ENCODE results near the gene LRIF1.
"Not testable (repeated sequence)": the region's sequence is repeated elsewhere in the genome, so short reads cannot be mapped to it uniquely, and the experiment has no call there.

The LRIF1 gene

DNA sequence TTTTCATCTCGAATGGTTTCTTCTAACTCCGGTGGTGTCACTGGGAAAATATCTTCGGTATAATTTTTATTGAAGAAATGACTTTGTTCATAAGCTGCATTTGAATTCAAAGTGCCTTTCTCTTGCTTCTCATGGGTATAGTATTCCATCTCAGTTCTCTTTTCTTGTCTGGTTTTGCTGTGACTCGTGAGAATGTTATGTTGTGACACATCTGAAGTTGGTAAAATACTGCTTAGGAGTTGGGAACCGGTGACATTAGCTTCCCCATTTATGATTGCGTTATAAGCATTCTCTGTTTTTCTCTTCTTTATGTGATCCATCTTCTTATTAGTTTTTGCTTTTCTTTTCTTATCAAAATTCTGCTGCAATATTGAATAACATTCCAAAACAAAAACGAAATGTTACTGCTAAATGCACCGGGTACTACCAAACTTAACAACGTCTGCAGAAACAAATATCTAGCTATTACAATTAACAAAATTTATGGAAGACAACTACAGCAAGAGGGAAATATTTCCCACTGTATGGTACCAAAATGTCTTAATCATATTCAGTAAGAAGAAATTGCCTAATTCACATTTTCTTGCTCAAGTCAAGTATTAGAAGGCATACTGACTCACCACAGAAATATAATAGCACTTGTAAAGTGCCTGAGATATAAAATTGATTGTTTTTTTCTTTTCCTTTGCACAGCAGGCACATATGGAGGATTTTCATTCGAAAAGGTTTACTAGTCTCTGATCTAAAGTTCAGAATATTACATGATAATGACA lies 15.5 kb downstream of the LRIF1 start:
- no peak for DNase-seq

DNA sequence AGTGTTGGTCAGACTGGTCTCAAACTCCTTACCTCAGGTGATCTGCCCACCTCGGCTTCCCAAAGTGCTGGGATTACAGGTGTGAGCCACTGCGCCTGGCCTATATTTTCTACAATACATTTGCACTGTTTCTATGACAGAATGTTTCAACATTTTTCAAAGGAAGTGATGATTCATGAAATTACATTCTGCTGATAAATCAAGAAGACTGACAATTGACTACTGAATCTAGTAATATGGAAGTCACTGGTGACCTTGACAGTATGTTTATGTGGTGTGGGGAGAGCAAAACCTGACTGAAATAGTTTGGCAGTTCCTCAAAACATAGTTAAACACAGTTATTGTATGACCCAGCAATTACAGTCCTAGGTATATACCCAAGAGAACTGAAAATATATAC lies 18.1 kb downstream of the LRIF1 start:
- no peak for DNase-seq

DNA sequence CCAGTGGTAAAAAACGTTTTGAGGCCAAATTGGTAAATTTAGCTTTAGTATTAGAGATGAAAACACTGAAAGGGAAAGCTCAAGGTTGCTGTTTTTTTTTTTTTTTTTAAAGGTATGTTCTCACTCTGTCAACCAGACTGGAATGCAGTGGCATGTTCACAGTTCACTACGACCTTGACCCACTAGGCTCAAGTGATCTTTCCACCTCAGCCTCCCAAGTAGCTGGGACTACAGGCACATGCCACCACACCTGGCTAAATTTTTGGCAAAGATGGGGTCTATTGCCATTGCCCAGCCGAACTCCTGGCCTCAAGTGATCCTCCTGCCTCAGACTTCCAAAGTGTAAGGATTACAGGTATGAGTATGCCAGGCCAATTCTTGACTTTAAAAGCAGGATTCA lies 18.9 kb downstream of the LRIF1 start:
- no peak for DNase-seq

DNA sequence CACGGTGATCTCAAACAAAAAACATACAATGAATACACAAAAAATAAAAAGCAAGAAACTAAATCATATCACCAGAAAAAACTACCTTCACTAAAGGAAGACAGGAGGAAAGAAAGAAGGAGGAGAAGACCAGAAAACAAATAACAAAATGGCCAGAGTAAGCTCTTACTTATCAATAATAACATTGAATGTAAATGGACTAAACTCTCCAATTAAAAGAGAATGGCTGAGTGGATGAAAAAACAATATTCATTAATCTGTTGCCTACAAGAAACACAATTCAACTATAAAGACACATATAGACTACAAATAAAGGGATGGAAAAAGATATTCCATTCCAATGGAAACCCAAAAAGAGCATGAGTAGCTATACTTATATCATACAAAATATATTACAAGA lies 27.2 kb downstream of the LRIF1 start:
- no peak for DNase-seq

DNA sequence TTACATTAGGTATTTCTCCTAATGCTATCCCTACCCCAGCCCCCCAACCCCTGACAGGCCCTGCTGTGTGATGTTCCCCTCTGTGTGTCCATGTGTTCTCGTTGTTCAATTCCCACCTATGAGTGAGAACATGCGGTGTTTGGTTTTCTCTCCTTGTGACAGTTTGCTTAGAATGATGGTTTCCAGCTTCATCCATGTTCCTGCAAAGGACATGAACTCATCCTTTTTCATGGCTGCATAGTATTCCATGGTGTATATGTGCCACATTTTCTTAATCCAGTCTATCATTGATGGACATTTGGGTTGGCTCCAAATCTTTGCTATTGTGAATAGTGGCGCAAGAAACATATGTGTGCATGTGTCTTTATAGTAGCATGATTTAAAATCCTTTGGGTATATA lies 32.6 kb downstream of the LRIF1 start:
- not testable (repeated sequence) for DNase-seq

DNA sequence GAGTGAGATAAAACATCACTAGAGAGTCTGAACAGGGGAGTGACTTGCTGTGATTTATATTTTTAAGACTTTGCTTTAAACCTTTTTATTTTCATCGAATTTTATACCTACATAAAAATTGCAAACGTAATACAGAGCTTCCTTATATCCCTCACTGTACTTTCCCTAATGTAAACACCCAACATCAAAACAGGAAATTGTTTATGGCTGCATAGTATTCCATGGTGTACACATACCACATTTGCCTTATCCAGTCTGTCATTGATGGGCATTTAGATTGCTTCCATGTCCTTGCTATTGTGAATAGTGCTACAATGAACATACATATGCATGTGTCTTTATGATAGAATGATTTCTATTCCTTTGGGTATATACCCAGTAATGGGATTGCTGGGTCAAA lies 34.8 kb downstream of the LRIF1 start:
- no peak for DNase-seq

DNA sequence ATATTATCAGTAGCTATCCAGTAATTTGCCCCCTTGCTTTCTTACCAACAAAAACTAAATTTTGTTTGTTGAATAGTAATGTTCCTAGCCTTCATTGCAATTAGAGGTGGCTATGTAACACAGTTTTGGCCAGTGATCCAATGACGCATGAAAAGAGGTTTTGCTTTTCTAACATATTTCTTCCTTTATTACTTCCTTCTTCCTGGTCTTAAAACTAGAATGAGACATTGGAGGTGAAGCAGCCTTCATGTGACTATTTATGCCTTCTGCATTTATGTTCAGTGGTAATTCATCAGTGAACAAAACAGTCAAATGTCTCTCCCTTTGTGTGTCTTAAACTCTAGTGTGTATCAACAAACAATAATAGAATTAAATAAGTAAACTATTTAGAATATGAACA lies 35.5 kb downstream of the LRIF1 start:
- DNase-seq, result no peak

DNA sequence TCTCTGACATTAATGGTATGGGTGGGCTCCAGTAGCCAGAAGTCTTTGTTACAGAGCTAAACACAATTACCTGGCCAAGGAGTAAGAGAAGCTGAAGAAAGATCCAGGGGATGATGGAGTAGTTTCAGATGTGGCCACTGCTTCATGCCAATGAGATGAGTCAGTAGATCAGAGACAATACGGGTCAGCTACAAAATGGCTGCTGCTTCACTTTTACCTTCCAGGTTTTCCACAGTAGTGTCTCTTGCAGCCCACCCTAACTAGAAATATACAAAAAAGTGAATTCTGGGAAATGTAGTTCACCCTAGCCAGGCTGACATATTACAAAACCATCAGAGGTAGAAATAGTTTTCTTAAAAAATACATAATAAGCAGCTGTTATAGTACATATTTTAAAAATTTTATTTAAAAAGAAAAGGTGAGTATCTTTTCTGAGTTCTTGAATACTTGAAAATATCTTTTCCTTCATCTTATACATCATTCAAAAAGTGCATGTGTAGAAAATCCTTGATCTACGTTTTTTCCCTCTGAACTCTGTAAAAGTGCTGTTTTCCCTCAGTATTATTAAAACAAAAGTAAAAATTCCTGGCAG lies 36.1 kb downstream of the LRIF1 start:
- DNase-seq, result no peak

DNA sequence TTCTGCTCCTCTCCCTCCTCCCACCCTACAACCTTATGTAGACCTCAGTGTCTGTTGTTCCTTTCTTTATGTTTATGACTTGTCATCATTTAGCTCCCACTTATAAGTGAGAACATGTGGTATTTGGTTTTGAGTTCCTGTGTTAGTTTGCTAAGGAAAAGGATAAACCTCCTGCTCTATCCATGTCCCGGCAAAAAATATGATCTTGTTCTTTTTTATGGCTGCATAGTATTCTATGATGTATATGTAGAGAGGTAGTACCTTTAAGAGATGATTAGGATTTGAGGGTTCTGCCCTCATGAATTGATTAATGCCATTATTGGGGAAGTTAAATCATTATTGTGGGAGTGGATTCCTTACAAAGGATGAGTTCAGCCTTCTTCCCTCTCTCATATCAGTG lies 41.8 kb downstream of the LRIF1 start:
- no peak for DNase-seq

DNA sequence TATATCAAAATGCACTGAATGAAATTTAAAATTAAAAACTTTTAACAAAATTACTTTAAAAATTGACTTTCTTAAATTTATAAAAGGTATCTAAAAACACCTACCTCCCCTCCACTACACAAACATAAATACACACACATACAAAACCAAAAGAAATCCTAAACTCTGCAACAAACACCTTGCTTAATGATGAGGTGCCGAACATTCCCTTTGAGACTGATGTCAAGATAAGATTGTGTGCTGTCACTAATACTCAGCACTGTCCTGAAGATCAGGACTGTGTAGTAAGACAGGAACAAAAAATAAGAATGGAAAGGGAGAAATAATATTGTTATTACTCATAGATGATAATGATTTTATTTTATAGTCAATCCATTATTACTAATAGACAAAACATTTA lies 45.7 kb downstream of the LRIF1 start:
- no peak for DNase-seq

DNA sequence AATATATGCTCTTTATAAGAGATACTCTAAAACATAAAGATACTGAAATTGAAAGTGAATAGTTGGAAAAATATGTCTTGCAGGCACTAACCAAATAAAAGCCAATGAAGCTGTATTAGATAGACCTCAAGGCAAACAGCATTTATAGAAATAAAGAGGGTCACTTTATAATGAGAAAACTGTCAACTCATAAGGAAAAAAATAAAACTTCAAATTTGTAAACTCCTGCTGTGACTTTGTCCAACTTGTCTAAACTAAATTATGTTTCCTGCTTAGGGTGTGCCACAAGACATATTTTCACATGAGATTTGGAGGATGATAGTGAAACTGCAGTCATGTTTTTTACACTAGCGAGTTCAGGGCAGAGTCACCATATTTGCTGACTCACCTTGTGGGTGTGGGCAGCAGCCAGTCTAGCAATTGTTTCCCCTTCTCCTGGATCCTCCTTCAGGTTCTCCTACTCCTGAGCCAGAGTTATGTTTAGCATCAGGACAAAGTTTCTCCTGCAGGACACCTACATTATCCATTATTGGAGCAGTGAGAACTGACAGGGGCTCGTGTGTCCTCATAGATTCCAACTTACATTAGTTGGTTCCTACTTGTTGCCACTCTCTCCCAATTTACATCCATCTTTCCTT lies 46.9 kb downstream of the LRIF1 start:
- no peak for DNase-seq

DNA sequence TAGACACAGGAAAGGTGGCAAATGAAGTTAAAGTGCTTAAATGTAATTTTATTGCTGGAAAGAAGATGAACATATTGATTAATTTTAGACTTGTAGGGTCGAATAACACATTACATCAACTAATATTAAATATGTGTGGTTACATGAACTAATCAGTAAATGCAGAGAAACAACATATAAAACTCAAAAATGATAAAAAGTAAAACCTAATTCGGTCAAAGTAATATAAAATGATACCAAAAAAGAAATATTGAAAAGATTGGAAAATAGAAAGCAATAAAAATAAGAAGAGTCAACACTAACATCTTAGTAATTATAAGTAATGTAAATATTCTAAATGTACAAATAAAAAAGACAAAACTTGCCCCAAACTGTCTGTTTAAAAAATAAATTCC lies 47.5 kb downstream of the LRIF1 start:
- no peak for DNase-seq

DNA sequence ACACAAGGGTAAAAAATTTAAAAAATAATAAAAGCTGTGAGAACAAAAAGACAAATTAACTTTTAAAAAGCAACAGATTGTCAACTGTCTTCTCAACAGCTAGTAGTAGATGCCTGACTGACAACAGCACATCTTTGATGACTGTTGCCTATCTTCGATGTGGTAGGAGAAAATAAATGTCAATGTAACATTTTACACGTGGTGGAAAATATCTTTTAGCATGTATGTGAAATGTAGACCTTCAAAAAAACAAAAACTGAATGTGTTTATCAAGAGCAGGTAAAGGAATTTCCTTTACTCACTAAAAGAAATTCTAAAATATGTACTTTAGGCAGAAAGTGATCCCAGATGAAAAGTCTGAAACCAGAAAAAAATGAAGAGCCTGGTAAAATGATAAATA lies 47.9 kb downstream of the LRIF1 start:
- DNase-seq, result no peak

DNA sequence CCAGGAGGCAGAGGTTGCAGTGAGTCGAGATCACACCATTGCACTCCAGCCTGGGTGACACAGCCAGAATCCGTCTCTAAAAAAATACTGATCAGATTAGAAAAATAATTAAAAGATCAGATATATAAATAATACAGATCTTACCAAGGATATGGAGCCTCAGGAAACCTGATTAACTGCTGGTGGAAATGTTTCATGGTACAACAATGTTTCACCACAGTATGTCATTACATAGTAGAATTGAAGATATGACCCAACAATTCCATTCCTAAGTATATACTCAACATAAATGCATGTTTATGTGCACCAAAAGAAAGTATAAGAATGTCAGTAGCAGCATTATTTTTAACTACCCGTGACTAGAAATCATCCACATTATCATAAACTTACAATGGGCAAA lies 49.0 kb downstream of the LRIF1 start:
- no peak for DNase-seq

DNA sequence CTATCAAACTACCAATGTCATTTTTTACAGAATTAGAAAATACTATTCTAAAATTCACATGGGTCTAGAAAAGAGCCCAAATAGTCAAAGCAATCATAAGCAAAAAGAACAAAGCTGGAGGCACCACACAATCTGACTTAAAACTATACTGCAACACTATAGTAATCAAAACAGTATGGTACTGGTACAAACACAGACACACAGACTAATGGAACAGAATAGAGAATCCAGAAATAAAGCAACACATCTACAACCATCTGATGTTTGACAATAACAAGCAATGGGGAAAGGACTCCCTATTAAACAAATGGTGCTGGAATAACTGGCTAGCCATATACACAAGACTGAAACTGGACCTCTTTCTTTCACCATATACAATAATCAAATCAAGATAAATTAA lies 50.9 kb downstream of the LRIF1 start:
- DNase-seq, result no peak

DNA sequence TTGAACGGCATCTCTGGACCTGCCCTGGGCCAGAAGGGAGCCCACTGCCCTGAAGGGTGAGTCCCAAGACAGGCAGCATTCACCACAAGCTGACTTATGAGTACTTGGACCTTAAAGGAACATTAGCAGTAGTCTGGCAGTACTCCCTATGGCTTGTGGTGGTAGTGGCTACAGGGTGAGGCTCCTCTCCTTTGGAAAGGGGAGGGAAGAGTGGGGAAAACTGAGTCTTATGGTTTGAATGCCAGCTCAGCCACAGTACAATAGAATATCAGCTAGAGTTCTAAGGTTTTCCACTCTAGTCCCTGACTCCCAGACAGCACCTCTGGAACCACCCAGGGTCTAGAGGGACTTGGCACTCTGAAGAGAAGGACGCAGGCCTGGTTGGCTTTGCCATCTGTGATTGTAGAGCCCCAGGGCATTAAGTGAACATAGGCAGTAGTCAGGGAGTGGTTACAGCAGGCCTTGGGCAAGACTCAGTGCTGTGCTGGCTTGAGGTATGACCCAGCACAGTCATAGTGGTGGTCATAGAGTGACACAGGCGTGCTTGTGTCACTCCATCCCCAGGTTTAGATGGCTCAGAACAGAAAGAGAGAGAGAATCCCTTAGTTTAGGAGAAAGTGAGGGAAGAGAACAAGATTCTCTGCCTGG lies 59.7 kb downstream of the LRIF1 start:
- no peak for DNase-seq

DNA sequence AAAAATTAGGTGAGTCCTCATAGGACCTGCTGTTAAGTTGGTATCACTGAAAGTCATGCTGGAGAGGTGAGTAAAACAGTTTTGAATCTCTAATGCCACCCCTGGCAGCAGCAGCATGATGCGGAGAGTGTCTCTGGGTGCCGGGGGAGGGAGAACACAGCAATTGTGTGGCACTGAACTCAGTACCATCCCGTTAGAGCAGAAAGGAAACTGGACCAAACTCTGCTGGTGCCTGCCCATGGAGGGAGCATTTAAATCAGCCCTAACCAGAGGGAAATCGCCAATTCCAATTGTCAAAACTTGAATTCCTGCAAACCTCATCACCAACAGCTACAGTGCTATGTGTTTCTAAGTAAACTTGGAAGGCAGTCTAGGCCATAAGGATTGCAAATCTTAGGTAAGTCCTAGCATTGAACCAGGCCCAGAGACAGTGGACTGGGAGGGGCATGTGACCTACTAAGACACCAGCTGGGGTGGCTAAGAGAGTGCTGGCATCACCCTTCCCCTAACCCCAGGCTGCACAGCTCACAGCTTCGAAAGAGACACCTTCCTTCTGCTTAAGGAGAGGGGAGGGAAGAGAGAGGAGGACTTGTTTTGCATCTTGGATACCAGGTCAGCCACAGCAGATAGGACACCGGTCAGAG lies 60.8 kb downstream of the LRIF1 start:
- no peak for DNase-seq

DNA sequence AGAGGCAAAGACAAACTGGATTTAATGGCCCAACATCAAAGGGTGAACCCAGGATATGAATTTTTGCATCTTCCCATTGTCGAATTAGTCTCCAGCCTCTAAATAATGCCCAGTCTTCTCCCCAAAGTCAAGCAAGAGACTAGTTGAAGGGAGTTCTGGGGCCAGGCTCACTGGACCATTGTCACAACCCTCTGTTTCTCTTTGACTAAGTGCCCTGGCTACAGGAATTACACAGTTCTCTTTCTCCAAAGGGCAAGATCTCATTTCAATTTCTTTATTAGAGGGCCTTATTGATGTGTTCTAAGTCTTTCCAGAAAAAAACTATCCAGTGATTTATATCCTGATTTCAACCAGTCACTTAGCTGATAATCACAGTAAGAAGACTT lies 64.3 kb downstream of the LRIF1 start:
- no peak for DNase-seq

DNA sequence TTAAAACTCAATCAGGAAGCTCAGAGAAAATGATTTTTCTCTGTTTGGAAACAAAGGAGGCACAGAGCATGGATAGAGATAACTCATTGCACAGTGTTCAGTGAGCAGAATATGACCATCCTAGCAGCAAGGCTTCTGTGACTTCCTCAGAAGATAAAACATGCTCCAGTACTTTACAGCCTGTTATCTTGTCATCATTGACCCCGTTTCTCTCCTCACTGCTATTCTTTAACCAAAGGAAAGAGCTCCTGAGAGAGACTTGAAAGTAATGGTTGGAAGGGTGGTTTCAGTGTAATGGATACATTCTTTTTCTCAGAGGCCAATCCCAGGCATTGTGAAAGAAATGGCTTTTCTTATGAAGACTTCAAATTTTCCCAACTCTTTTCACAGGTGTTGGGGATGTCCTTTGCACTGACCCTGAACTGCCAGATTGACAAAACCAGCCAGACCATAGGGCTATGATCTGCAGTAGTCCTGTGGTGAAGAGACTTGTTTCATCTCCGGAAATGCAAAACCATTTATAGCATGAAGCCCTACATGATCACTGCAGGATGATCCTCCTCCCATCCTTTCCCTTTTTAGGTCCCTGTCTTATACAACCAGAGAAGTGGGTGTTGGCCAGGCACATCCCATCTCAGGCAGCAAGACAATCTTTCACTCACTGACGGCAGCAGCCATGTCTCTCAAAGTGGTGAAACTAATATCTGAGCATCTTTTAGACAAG lies 64.8 kb downstream of the LRIF1 start:
- DNase-seq, result no peak

DNA sequence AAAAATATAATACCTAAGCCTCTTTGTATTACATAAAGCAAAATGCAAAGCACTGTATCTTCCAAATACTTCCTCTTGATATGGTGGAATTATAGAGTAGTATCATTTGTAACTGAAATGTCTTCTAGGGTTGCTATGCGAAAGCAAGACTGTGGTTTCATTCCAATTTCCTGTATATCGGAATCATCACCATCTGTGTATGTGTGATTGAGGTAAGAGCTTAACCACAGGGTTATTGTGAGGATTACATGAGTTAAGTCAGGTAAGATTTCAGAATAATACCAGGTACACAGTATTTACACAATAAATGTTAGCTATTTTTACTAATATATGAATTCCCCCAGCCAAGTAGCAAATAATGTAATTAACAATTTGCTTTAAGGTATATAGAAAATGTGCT lies 66.0 kb downstream of the LRIF1 start:
- DNase-seq, result no peak
